Measurements from ENCODE around the gene SLC13A3. TPM values are rescaled to one million over a fixed set of nuclear protein-coding genes. Genes with fewer than 3 reads are reported as not detected.

SLC13A3 gene
- total and polyA plus RNA-seq, 12 donors, result 0.13 to 1.2 (median 0.58) TPM

DNA sequence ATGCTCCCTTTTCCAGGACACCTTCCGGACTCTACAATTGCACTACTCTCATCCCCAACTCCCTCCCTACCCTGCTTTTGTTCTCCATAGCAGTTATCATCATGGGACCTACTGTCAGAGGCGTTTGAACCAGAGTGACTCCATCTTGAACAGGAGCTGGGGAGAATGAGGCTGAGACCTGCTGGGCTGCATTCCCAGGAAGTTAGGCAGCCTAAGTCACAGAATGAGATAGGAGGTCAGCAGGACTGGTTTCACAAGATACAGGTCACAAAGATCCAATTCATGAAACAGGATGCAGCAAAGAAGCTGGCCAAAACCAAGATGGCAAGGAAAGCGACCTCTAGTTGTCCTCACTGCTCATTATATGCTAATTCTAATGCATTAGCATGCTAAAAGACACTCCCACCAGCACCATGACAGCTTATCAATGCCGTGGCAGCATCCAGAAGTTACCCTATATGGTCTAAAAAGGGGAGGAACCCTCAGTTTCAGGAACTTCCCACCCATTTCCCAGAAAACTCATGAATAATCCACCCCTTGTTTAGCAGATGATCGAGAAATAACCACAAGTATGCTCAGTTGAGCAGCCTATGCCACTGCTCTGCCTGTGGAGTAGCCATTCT is 15.6 kb downstream of the SLC13A3 start:
- no peak overlapping the region for H3K4me3 ChIP-seq
- no peaks in the 10 kb centered on the region for H3K36me3 ChIP-seq
- H3K27ac ChIP-seq, result no peak overlapping the region
- ATAC-seq (no peak), DNase-seq (no peak)
- 80 to 81% methylated on average over 5 of the region's 5 CpGs for WGBS, 2 donors
- peaks cover 0 to 13% (median 0%) of the 10 kb centered on the region in 9 donors for H3K4me1 ChIP-seq
- H3K9me3 ChIP-seq, result peaks cover 0 to 5% (median 0%) of the 10 kb centered on the region in 11 donors
- TF ChIP-seq, protein P1, sequence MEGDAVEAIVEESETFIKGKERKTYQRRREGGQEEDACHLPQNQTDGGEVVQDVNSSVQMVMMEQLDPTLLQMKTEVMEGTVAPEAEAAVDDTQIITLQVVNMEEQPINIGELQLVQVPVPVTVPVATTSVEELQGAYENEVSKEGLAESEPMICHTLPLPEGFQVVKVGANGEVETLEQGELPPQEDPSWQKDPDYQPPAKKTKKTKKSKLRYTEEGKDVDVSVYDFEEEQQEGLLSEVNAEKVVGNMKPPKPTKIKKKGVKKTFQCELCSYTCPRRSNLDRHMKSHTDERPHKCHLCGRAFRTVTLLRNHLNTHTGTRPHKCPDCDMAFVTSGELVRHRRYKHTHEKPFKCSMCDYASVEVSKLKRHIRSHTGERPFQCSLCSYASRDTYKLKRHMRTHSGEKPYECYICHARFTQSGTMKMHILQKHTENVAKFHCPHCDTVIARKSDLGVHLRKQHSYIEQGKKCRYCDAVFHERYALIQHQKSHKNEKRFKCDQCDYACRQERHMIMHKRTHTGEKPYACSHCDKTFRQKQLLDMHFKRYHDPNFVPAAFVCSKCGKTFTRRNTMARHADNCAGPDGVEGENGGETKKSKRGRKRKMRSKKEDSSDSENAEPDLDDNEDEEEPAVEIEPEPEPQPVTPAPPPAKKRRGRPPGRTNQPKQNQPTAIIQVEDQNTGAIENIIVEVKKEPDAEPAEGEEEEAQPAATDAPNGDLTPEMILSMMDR (IDR thresholded peaks at IDR 0.05), result no peak
- H3K27me3 ChIP-seq, result peaks cover 0 to 7% (median 0%) of the 10 kb centered on the region in 7 donors
- intact Hi-C loops (cut with DNase I), result no loop called here

DNA sequence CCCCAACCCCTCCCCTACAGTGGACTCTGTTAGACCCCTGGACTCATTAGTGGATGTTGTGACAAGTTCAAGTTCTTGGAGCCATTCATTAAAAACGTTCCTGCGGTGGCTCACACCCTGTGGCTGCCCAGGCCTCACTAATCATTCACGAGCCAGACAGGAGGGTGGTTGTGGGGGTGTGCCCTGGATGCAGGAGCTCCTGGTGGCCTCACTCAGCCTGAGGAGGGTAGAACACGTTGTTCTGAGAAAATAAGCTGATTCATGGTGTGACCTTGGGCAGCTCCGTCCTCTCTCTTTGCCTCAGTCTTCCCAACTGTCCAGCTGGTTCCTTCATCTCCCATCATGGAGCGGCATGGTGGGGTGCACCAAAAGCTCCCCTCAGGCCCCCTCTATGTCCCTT is 16.7 kb downstream of the SLC13A3 start:
- TF ChIP-seq, protein P1 (IDR thresholded peaks at IDR 0.05), result no peak
- WGBS, 2 donors, result 80 to 85% methylated on average over 6 of the region's 6 CpGs
- intact Hi-C loops (cut with DNase I), result no loop called here

DNA sequence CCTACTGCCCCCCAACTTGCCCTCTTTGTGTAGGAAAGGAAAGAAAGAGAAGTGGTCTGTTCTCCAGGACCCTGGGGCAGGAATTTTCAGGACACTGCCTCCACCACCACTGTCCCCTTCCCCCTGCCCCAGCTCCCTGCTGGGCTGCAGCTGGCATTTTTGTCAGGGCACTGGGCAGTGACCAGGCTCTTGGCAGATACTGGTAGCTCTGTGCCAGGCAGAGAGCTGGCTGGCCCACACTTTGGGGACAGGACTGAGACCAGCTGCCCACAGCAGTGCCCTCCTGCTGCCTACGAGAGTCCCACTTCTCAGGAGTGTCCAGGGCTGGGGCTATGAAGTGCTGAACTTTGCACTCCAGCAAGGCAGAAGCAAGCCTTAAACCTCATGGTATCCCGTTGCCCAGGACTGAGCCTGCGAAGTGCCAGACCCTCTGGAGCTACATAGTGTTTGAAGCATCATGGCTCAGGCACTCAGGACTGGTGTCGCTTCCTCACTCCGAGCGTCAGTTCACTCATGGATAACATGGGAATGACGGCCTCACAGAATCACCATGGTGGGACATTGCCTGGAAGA is 19.3 kb downstream of the SLC13A3 start:
- Histone ChIP-seq H3K4me3 (no peak overlapping the region), H3K4me1 (peaks cover 0 to 13% (median 0%) of the 10 kb centered on the region in 9 donors), H3K27me3 (no peaks in the 10 kb centered on the region), H3K9me3 (peaks cover 0 to 27% (median 0%) of the 10 kb centered on the region in 11 donors), H3K27ac (no peak overlapping the region), H3K36me3 (no peaks in the 10 kb centered on the region)
- intact Hi-C loops (cut with DNase I), result no loop called here
- no peak for ATAC-seq
- no peak for DNase-seq
- TF ChIP-seq, protein P1 (IDR thresholded peaks at IDR 0.05), result no peak
- 70 to 81% methylated on average over 7 of the region's 7 CpGs for WGBS, 2 donors

More for the DNA sequence above, 16.7 kb downstream of the SLC13A3 start:
- ATAC-seq, result no peak
- DNase-seq, result no peak
- Histone ChIP-seq H3K4me1 (peaks cover 0 to 13% (median 0%) of the 10 kb centered on the region in 9 donors), H3K36me3 (no peaks in the 10 kb centered on the region), H3K9me3 (peaks cover 0 to 16% (median 0%) of the 10 kb centered on the region in 11 donors), H3K4me3 (no peak overlapping the region), H3K27ac (no peak overlapping the region), H3K27me3 (peaks cover 0 to 1% (median 0%) of the 10 kb centered on the region in 7 donors)

DNA sequence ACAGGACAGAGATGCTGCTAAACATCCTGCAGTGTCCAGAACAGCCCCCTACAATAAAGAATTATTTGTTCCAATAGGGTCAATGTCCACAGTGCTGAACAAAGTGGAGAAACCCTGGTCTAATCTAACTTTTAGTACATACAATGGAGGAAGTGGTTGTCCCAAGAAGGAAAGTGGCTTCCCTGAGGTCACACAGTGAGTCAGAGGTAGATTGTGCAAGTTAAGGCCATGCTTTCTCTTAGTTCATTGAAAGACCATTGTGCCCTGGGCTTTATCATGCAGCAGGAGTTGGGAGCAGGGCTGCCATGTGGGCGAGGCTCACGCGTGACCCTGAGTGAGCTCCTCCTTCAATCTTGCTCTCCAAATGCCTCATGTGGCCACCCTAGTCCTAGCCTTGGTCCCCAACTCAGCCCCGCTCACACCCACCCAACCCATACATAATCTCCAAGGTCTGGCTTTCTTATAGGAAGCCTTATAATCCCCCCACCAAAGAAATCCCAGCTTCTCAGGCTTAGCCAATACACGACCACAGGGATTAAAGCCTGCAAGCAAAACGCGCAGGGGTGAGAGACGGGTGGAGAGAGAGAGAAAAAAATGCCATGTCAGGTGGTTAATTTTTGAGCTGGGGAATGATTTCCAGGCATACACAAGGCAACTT is 19.9 kb downstream of the SLC13A3 start:
- H3K9me3 ChIP-seq, result peaks cover 0 to 27% (median 0%) of the 10 kb centered on the region in 11 donors
- peaks cover 0 to 13% (median 0%) of the 10 kb centered on the region in 9 donors for H3K4me1 ChIP-seq
- DNase-seq (no peak), ATAC-seq (peak in 1 of 8 donors; percentile 35)
- WGBS, 2 donors, result 80% methylated on average over 8 of the region's 8 CpGs
- TF ChIP-seq, protein P1 (IDR thresholded peaks at IDR 0.05), result no peak
- H3K27me3 ChIP-seq, result no peaks in the 10 kb centered on the region
- no peak overlapping the region for H3K4me3 ChIP-seq
- intact Hi-C loops (cut with DNase I), result no loop called here
- no peak overlapping the region for H3K27ac ChIP-seq
- no peaks in the 10 kb centered on the region for H3K36me3 ChIP-seq

All from heart right ventricle (tissue), 16 donors.